Loucy (cell line): ENCODE measurements around the gene LTBP1.

Source experiments
- H2AFZ ChIP-seq: fragments of 200-600 bp; sonication (generic); 2 replicates; pipeline ENCODE4 v1.6.0; 2016; ENCODE audit warnings: antibody characterized with exemption, mild to moderate bottlenecking, low read length, moderate library complexity
- H3F3A ChIP-seq: fragments of 200-600 bp; 2 replicates; pipeline ENCODE4 v1.6.0; 2016; ENCODE audit warnings: antibody characterized with exemption, low read depth, mild to moderate bottlenecking
- H3K27me3 ChIP-seq: fragments of 200-600 bp; sonication (generic); 2 replicates; pipeline ENCODE4 v1.6.1; 2014; ENCODE audit warnings: low read length, mild to moderate bottlenecking; ENCODE audit not compliant: insufficient read depth, poor library complexity, severe bottlenecking
- H3K36me3 ChIP-seq: fragments of 200-600 bp; sonication (generic); 2 replicates; pipeline ENCODE4 v1.6.1; 2016; ENCODE audit warnings: low read length; ENCODE audit not compliant: insufficient read depth
- H3K4me1 ChIP-seq: fragments of 200-600 bp; sonication (generic); 2 replicates; pipeline ENCODE4 v1.5.1; 2014; ENCODE audit warnings: low read length, mild to moderate bottlenecking; ENCODE audit not compliant: insufficient read depth, poor library complexity, severe bottlenecking
- H3K4me2 ChIP-seq: fragments of 200-600 bp; sonication (generic); 2 replicates; pipeline ENCODE4 v1.6.0; 2014; ENCODE audit warnings: antibody characterized with exemption, low read length, low read depth, mild to moderate bottlenecking; ENCODE audit not compliant: poor library complexity, severe bottlenecking
- H3K4me3 ChIP-seq: fragments of 200-600 bp; sonication (generic); 2 replicates; pipeline ENCODE4 v1.5.1; 2014; ENCODE audit warnings: low read length, mild to moderate bottlenecking, mixed read lengths; ENCODE audit not compliant: poor library complexity, severe bottlenecking
- H3K79me2 ChIP-seq: fragments of 200-600 bp; sonication (generic); 2 replicates; pipeline ENCODE4 v1.6.1; 2014; ENCODE audit warnings: low read length; ENCODE audit not compliant: insufficient read depth
- H3K9ac ChIP-seq: fragments of 200-600 bp; sonication (generic); 2 replicates; pipeline ENCODE4 v1.6.0; 2014; ENCODE audit warnings: mild to moderate bottlenecking, low read depth, low read length, moderate library complexity; ENCODE audit not compliant: poor library complexity, severe bottlenecking
- H3K9me2 ChIP-seq: fragments of 200-600 bp; sonication (generic); replicated peaks from 2 replicates; pipeline ENCODE4 v1.6.1; 2016; ENCODE audit warnings: low read depth, low read length, mixed read lengths
- H3K9me3 ChIP-seq: fragments of 200-600 bp; sonication (generic); 2 replicates; pipeline ENCODE4 v1.6.1; 2014; ENCODE audit warnings: mild to moderate bottlenecking, antibody characterized with exemption, low read length, low read depth; ENCODE audit not compliant: insufficient read depth
- H4K20me1 ChIP-seq: fragments of 200-600 bp; sonication (generic); 2 replicates; pipeline ENCODE4 v1.6.0; 2014; ENCODE audit warnings: antibody characterized with exemption, low read length, mild to moderate bottlenecking; ENCODE audit not compliant: insufficient read depth, poor library complexity, severe bottlenecking
- EZH2phosphoT487 ChIP-seq: fragments of 200-600 bp; IDR thresholded peaks from 2 replicates; pipeline ENCODE4 v1.6.1; 2018; ENCODE audit warnings: antibody characterized with exemption, mild to moderate bottlenecking, moderate library complexity, borderline replicate concordance
- TF ChIP-seq, protein P1 (sequence below): fragments of 200-600 bp; sonication (generic); conservative IDR thresholded peaks from 2 replicates; pipeline ENCODE4 v1.5.1; 2014; ENCODE audit warnings: mild to moderate bottlenecking, antibody characterized with exemption, low read length

The LTBP1 gene

DNA sequence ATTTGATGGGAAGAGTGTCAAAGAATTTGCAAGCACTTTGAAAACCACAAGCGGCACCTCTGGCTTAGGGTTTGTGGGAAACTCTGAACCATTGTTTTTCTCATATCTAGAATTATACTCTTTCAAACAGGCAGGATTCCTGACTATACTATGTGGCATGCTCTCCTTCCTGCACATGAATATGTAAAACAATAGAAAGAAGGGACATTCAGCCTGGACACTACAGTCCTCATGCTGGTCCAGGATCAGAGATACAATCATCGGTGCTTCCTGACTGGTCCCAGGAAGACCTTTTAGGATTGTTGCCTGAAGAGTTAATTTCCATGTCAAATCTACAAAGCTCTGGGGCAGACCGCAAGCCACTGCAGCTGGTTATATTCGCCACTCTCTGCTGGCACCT, 474.0 kb downstream of the LTBP1 start:
- TF ChIP-seq, protein P1, sequence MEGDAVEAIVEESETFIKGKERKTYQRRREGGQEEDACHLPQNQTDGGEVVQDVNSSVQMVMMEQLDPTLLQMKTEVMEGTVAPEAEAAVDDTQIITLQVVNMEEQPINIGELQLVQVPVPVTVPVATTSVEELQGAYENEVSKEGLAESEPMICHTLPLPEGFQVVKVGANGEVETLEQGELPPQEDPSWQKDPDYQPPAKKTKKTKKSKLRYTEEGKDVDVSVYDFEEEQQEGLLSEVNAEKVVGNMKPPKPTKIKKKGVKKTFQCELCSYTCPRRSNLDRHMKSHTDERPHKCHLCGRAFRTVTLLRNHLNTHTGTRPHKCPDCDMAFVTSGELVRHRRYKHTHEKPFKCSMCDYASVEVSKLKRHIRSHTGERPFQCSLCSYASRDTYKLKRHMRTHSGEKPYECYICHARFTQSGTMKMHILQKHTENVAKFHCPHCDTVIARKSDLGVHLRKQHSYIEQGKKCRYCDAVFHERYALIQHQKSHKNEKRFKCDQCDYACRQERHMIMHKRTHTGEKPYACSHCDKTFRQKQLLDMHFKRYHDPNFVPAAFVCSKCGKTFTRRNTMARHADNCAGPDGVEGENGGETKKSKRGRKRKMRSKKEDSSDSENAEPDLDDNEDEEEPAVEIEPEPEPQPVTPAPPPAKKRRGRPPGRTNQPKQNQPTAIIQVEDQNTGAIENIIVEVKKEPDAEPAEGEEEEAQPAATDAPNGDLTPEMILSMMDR, result no peak
- TF ChIP-seq EZH2phosphoT487, result no peak
- H4K20me1 ChIP-seq, result no peaks in the 10 kb centered on the region
- H3K79me2 ChIP-seq, result no peaks in the 10 kb centered on the region
- H3K27me3 ChIP-seq, result no peaks in the 10 kb centered on the region
- H3K9me2 ChIP-seq, result no peaks in the 10 kb centered on the region
- H3F3A ChIP-seq, result no peaks in the 10 kb centered on the region
- H3K36me3 ChIP-seq, result no peaks in the 10 kb centered on the region
- H2AFZ ChIP-seq, result no peak overlapping the region
- H3K4me3 ChIP-seq, result no peak overlapping the region
- H3K9ac ChIP-seq, result no peak overlapping the region
- H3K4me1 ChIP-seq, result peaks cover 2% of the 10 kb centered on the region
- H3K9me3 ChIP-seq, result no peaks in the 10 kb centered on the region
- H3K4me2 ChIP-seq, result no peak overlapping the region

GRCh38 chr2:33421820-33422219, 475.1 kb downstream of the LTBP1 start:
- H3K36me3 ChIP-seq, result no peaks in the 10 kb centered on the region
- TF ChIP-seq, protein P1, result no peak
- no peak for TF ChIP-seq EZH2phosphoT487
- no peaks in the 10 kb centered on the region for H3K9me2 ChIP-seq
- no peaks in the 10 kb centered on the region for H4K20me1 ChIP-seq
- H3K4me3 ChIP-seq, result no peak overlapping the region
- H3K4me2 ChIP-seq, result no peak overlapping the region
- H3K27me3 ChIP-seq, result no peaks in the 10 kb centered on the region
- H3K9ac ChIP-seq, result no peak overlapping the region
- H3K9me3 ChIP-seq, result no peaks in the 10 kb centered on the region
- H3F3A ChIP-seq, result no peaks in the 10 kb centered on the region
- no peak overlapping the region for H2AFZ ChIP-seq
- H3K79me2 ChIP-seq, result no peaks in the 10 kb centered on the region
- no peaks in the 10 kb centered on the region for H3K4me1 ChIP-seq

DNA sequence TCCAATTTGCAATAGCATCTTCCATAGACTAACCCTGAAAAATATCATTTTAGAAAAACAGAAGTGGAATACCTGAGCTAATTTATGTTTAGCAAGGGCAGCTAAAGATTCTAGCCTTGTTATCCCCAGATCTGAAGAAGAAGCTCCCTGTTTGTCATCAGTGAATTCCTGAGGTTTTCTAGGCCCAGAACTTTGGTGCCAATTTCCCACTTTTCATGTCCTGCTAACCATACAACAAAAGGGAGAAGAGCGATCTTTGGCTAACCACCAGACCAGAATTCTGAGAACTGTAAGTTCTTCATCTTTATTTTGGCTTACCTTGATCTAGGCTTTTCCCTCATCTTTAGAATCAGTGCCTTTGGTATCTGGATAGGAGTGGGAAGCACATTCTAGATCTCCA, 478.4 kb downstream of the LTBP1 start:
- Histone ChIP-seq H3K79me2 (no peaks in the 10 kb centered on the region), H3K9me3 (no peaks in the 10 kb centered on the region), H3K27me3 (no peaks in the 10 kb centered on the region), H3K4me1 (no peaks in the 10 kb centered on the region), H3K4me2 (no peak overlapping the region), H2AFZ (no peak overlapping the region), H3K4me3 (no peak overlapping the region), H3K9me2 (no peaks in the 10 kb centered on the region), H4K20me1 (no peaks in the 10 kb centered on the region), H3K9ac (no peak overlapping the region), H3K36me3 (no peaks in the 10 kb centered on the region), H3F3A (no peaks in the 10 kb centered on the region)
- TF ChIP-seq, protein P1, result no peak
- no peak for TF ChIP-seq EZH2phosphoT487
